Stomach (tissue), 4 donors: Measurements from ENCODE around the gene SEMA5A.

ENCODE experiments used
- POLR2A ChIP-seq, 4 donors: fragments of 450-650 bp; IDR thresholded peaks; one replicate each; pipeline ENCODE4 v1.6.1; 2016; ENCODE audit warnings: antibody characterized with exemption in 4 of 4, control low read depth in 2 of 4, mild to moderate bottlenecking in 1 of 4, moderate library complexity in 1 of 4
- POLR2AphosphoS5 ChIP-seq, 3 donors: sonication (generic); formaldehyde crosslinking; IDR thresholded peaks; one replicate each; pipeline ENCODE4 v1.6.1; 2016; ENCODE audit warnings: antibody characterized with exemption in 3 of 3
- TF ChIP-seq, protein P1 (sequence below), 7 experiments: fragments of 450-650 bp in 4 of 7; fragments of 200-600 bp in 3 of 7; sonication (generic) in 3 of 7; IDR thresholded peaks; one replicate each; pipeline ENCODE4 v1.5.1; 2016 to 2019; ENCODE audit warnings: antibody characterized with exemption in 7 of 7, control low read depth in 2 of 7, mild to moderate bottlenecking in 1 of 7

DNA sequence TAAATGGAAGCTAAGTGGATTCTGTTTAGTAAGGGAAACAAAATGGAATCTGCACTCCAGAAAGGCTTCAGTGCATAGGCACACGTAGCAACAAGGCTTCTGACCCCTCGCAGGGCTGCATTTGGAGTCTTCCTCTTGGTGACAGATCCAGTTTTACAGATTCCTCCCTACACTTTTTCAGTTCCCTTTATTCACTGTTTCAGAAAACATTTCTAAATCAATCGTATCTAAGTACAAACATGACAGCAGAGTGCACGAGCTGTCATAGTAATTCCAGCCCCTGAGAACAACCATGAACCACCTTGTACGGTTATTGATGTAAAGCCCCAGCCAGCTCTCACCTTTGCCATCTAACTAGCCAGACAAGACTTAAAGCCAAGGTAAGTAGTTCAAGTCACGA, 491.6 kb downstream of the SEMA5A start:
- TF ChIP-seq, protein P1, sequence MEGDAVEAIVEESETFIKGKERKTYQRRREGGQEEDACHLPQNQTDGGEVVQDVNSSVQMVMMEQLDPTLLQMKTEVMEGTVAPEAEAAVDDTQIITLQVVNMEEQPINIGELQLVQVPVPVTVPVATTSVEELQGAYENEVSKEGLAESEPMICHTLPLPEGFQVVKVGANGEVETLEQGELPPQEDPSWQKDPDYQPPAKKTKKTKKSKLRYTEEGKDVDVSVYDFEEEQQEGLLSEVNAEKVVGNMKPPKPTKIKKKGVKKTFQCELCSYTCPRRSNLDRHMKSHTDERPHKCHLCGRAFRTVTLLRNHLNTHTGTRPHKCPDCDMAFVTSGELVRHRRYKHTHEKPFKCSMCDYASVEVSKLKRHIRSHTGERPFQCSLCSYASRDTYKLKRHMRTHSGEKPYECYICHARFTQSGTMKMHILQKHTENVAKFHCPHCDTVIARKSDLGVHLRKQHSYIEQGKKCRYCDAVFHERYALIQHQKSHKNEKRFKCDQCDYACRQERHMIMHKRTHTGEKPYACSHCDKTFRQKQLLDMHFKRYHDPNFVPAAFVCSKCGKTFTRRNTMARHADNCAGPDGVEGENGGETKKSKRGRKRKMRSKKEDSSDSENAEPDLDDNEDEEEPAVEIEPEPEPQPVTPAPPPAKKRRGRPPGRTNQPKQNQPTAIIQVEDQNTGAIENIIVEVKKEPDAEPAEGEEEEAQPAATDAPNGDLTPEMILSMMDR (IDR thresholded peaks at IDR 0.05), result no peak
- TF ChIP-seq POLR2A (IDR thresholded peaks at IDR 0.05) (no peak), POLR2AphosphoS5 (IDR thresholded peaks at IDR 0.05) (no peak)
